SU-DHL-6 (cell line): Measurements from ENCODE around the gene UQCRQ.

Experiments used
- H2AFZ ChIP-seq: fragments of 200-600 bp; sonication (generic); 2 replicates; pipeline ENCODE4 v1.6.1; 2014; ENCODE audit warnings: low read depth, mild to moderate bottlenecking, moderate library complexity, mixed read lengths, antibody characterized with exemption, low read length; ENCODE audit not compliant: severe bottlenecking
- H3F3A ChIP-seq: fragments of 200-600 bp; shearing (Covaris generic); 2 replicates; pipeline ENCODE4 v1.6.0; 2016; ENCODE audit warnings: antibody characterized with exemption, mild to moderate bottlenecking; ENCODE audit not compliant: insufficient read depth
- H3K27ac ChIP-seq: fragments of 200-600 bp; sonication (generic); 2 replicates; pipeline ENCODE4 v1.5.1; 2016; ENCODE audit warnings: low read depth, mild to moderate bottlenecking, low read length, moderate library complexity, mixed read lengths
- H3K27me3 ChIP-seq: fragments of 200-600 bp; sonication (generic), shearing (Covaris generic); 2 replicates; pipeline ENCODE4 v1.6.0; 2014; ENCODE audit warnings: mild to moderate bottlenecking, low read length
- H3K36me3 ChIP-seq: fragments of 200-600 bp; sonication (generic); 2 replicates; pipeline ENCODE4 v1.6.1; 2014; ENCODE audit warnings: mild to moderate bottlenecking, low read length, mixed read lengths
- H3K4me2 ChIP-seq: fragments of 300-600, 200-600 bp; shearing (Covaris generic), sonication (generic); 2 replicates; pipeline ENCODE4 v1.6.0; 2014; ENCODE audit warnings: low read length, low read depth, mild to moderate bottlenecking; ENCODE audit not compliant: poor library complexity, severe bottlenecking
- H3K4me3 ChIP-seq: fragments of 200-600 bp; sonication (generic); 2 replicates; pipeline ENCODE4 v1.5.1; 2014; ENCODE audit warnings: antibody characterized with exemption, low read length, mild to moderate bottlenecking, mixed read lengths; ENCODE audit not compliant: insufficient read depth, poor library complexity, severe bottlenecking
- H3K79me2 ChIP-seq: fragments of 200-600 bp; sonication (generic); 2 replicates; pipeline ENCODE4 v1.6.1; 2014; ENCODE audit warnings: mild to moderate bottlenecking, low read length, moderate library complexity; ENCODE audit not compliant: insufficient read depth
- H3K9ac ChIP-seq: fragments of 200-600 bp; sonication (generic); 2 replicates; pipeline ENCODE4 v1.7.0; 2014; ENCODE audit warnings: mild to moderate bottlenecking, low read length
- H3K9me2 ChIP-seq: fragments of 200-600 bp; sonication (generic); replicated peaks from 2 replicates; pipeline ENCODE4 v1.6.1; 2014; ENCODE audit warnings: low read length; ENCODE audit not compliant: insufficient read depth
- H3K9me3 ChIP-seq: fragments of 200-600 bp; sonication (generic); 2 replicates; pipeline ENCODE4 v1.6.1; 2014; ENCODE audit warnings: low read length, mixed read lengths; ENCODE audit not compliant: insufficient read depth
- H4K20me1 ChIP-seq: fragments of 200-600 bp; sonication (generic); 2 replicates; pipeline ENCODE4 v1.6.1; 2014; ENCODE audit warnings: low read depth, mild to moderate bottlenecking, antibody characterized with exemption, low read length, moderate library complexity, mixed read lengths
- EZH2phosphoT487 ChIP-seq: fragments of 200-600 bp; sonication (generic), shearing (Covaris generic); conservative IDR thresholded peaks from 2 replicates; pipeline ENCODE4 v1.6.1; 2018; ENCODE audit warnings: mild to moderate bottlenecking, antibody characterized with exemption, low read length, moderate library complexity, mixed read lengths
- TF ChIP-seq, protein P1 (sequence below): fragments of 200-600 bp; sonication (generic); IDR thresholded peaks from one replicate; pipeline ENCODE4 v1.5.1; 2017; ENCODE audit warnings: antibody characterized with exemption, mild to moderate bottlenecking, low read length, moderate library complexity; ENCODE audit not compliant: insufficient read depth, poor library complexity, severe bottlenecking

UQCRQ gene

DNA sequence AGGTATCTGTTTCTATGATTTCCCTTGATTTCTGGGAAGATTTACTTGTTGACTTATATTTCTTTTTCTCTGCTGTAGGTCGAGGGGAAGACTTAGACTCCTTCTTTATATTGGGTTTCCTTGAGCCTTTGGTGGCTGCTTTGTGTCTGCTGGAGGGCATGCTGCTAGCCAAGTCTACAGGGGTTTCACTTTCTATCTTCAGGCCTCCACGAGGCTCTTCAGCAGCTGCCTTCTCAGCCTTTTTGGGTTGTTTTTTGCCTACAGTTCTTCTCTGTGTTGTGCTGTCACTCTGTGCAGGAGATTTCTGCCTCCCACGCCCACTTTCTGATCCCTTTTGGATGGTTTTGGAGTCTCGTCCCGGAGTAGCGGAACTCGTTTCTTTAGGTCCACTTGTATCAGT, 30.2 kb downstream of the UQCRQ start:
- Histone ChIP-seq H3K9me2 (no peaks in the 10 kb centered on the region), H3K9ac (no peak overlapping the region), H3K9me3 (no peaks in the 10 kb centered on the region), H3F3A (no peaks in the 10 kb centered on the region), H3K27ac (no peak overlapping the region), H3K27me3 (no peaks in the 10 kb centered on the region), H3K4me2 (no peak overlapping the region), H3K4me3 (no peak overlapping the region), H3K36me3 (peaks cover 23% of the 10 kb centered on the region; the same call in 1 of the 2 replicates), H3K79me2 (no peaks in the 10 kb centered on the region), H2AFZ (no peak overlapping the region), H4K20me1 (no peaks in the 10 kb centered on the region)
- no peak for TF ChIP-seq EZH2phosphoT487

DNA sequence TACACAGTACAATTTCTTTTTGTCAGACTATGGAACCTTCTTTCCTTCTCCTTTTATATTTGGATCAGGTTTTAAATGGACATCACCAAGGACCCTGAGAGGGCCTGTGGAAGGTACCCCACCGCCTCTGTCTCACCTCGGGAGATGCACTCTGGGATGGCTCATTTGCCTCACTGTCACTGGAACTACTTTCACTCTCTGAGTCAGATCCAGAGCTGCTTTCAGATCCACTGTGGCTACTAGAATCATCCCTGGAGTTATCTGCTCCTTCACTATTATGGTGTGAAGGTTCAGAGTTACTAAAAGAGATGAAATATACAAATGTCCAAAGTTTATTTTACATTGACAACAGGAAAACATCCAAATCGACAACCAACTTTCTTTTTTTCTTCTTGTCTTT, 31.7 kb downstream of the UQCRQ start:
- peaks cover 23% of the 10 kb centered on the region; the same call in 1 of the 2 replicates for H3K36me3 ChIP-seq
- no peak overlapping the region for H2AFZ ChIP-seq
- no peak overlapping the region for H3K4me3 ChIP-seq
- no peaks in the 10 kb centered on the region for H3K9me3 ChIP-seq
- H3K27me3 ChIP-seq, result no peaks in the 10 kb centered on the region
- no peaks in the 10 kb centered on the region for H3K9me2 ChIP-seq
- no peaks in the 10 kb centered on the region for H4K20me1 ChIP-seq
- H3K4me2 ChIP-seq, result no peak overlapping the region
- no peaks in the 10 kb centered on the region for H3K79me2 ChIP-seq
- H3K27ac ChIP-seq, result no peak overlapping the region
- no peaks in the 10 kb centered on the region for H3F3A ChIP-seq
- no peak for TF ChIP-seq EZH2phosphoT487
- TF ChIP-seq, protein P1, sequence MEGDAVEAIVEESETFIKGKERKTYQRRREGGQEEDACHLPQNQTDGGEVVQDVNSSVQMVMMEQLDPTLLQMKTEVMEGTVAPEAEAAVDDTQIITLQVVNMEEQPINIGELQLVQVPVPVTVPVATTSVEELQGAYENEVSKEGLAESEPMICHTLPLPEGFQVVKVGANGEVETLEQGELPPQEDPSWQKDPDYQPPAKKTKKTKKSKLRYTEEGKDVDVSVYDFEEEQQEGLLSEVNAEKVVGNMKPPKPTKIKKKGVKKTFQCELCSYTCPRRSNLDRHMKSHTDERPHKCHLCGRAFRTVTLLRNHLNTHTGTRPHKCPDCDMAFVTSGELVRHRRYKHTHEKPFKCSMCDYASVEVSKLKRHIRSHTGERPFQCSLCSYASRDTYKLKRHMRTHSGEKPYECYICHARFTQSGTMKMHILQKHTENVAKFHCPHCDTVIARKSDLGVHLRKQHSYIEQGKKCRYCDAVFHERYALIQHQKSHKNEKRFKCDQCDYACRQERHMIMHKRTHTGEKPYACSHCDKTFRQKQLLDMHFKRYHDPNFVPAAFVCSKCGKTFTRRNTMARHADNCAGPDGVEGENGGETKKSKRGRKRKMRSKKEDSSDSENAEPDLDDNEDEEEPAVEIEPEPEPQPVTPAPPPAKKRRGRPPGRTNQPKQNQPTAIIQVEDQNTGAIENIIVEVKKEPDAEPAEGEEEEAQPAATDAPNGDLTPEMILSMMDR, result no peak
- H3K9ac ChIP-seq, result no peak overlapping the region

GRCh38 chr5:132901036-132901435, 34.6 kb downstream of the UQCRQ start:
- H3K9ac ChIP-seq, result no peak overlapping the region
- no peaks in the 10 kb centered on the region for H3F3A ChIP-seq
- no peak overlapping the region for H3K4me2 ChIP-seq
- no peaks in the 10 kb centered on the region for H3K79me2 ChIP-seq
- no peak overlapping the region for H2AFZ ChIP-seq
- H3K36me3 ChIP-seq, result peaks cover 14% of the 10 kb centered on the region; the same call in 1 of the 2 replicates
- no peak overlapping the region for H3K4me3 ChIP-seq
- no peak for TF ChIP-seq EZH2phosphoT487
- TF ChIP-seq, protein P1, result no peak
- H3K9me3 ChIP-seq, result no peaks in the 10 kb centered on the region
- H3K27ac ChIP-seq, result no peak overlapping the region
- H4K20me1 ChIP-seq, result no peaks in the 10 kb centered on the region
- H3K9me2 ChIP-seq, result no peaks in the 10 kb centered on the region
- no peaks in the 10 kb centered on the region for H3K27me3 ChIP-seq

DNA sequence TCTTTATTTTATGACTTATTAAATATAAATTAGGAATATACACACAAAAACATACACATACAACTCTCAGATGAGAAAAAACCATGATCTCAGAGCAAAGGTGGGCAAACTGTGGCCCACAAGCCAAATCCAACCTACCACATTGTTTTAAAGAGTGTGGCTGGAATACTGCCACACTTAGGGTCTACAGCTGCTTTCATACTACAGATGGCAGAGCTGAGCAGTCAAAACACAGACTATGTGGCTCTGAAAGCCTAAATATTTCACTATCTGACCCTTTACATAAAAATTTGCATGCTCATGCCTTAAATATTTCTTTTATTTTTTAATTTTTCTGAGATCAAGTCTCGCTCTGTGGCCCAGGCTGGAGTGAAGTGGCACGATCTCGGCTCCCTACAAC, 35.3 kb downstream of the UQCRQ start:
- H3K9me3 ChIP-seq, result no peaks in the 10 kb centered on the region
- no peaks in the 10 kb centered on the region for H3K27me3 ChIP-seq
- H2AFZ ChIP-seq, result no peak overlapping the region
- H3K4me2 ChIP-seq, result no peak overlapping the region
- no peaks in the 10 kb centered on the region for H3K9me2 ChIP-seq
- no peak for TF ChIP-seq EZH2phosphoT487
- TF ChIP-seq, protein P1, result no peak
- H3K4me3 ChIP-seq, result no peak overlapping the region
- no peak overlapping the region for H3K9ac ChIP-seq
- H3K36me3 ChIP-seq, result peaks cover 14% of the 10 kb centered on the region; the same call in 1 of the 2 replicates
- no peaks in the 10 kb centered on the region for H3K79me2 ChIP-seq
- no peaks in the 10 kb centered on the region for H3F3A ChIP-seq
- H4K20me1 ChIP-seq, result no peaks in the 10 kb centered on the region
- no peak overlapping the region for H3K27ac ChIP-seq
